GM23248 (cell line): ENCODE measurements around the gene ACVR1.

Source experiments
- EZH2 ChIP-seq: fragments of 200-600 bp; sonication (generic); IDR thresholded peaks from 2 replicates; pipeline ENCODE4 v1.6.1; 2018; ENCODE audit warnings: antibody characterized with exemption, mild to moderate bottlenecking; ENCODE audit not compliant: insufficient read depth, poor library complexity, severe bottlenecking
- EZH2phosphoT487 ChIP-seq: fragments of 200-600 bp; sonication (generic); IDR thresholded peaks from 2 replicates; pipeline ENCODE4 v1.6.1; 2018; ENCODE audit warnings: antibody characterized with exemption, moderate library complexity, mild to moderate bottlenecking, low read depth; ENCODE audit not compliant: insufficient read depth

DNA sequence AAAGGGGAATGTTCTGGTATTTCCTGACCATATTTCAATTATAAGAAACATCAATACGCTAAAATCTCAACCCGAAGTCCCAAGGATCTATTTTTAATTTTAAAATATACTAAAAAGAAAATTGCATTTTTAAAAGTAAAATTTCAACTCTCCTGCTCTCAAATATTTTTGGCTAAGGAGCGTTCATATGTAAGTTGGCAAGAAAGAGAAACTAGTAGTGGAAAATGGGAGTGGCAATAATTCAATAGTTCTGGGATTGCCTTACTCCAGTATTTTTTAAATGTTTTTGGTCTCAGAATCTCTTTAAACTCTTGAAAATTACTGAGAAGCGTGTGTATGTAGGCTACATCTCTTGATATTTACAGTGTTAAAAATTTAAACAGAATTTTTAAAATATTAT, 72.7 kb downstream of the ACVR1 start:
- no peak for TF ChIP-seq EZH2
- no peak for TF ChIP-seq EZH2phosphoT487
